BLaER1 treated with 17β-estradiol and CSF1 and Interleukin-3, amounts not matched to agents 10 nM and 100 nM (cell line): ENCODE results near the gene DFFB.
A peak's percentile ranks its signal among the peaks of the same experiment; 100 is the strongest.

Source experiments
- H3K27ac ChIP-seq, 11 experiments: shearing (Covaris generic); formaldehyde crosslinking; 2 replicates each; pipeline ENCODE4 v1.8.1; 2022
- H3K27me3 ChIP-seq, 11 experiments: shearing (Covaris generic); formaldehyde crosslinking; 2 replicates each; pipeline ENCODE4 v1.8.1; 2022
- H3K36me3 ChIP-seq, 11 experiments: shearing (Covaris generic); formaldehyde crosslinking; 2 replicates each; pipeline ENCODE4 v1.8.1; 2022
- H3K4me1 ChIP-seq, 10 experiments: shearing (Covaris generic); formaldehyde crosslinking; 2 replicates each; pipeline ENCODE4 v1.8.1; 2022
- H3K4me2 ChIP-seq, 11 experiments: shearing (Covaris generic); formaldehyde crosslinking; 2 replicates each; pipeline ENCODE4 v1.8.1; 2022
- H3K4me3 ChIP-seq, 10 experiments: shearing (Covaris generic); formaldehyde crosslinking; 2 replicates each; pipeline ENCODE4 v1.8.1; 2022
- H3K9ac ChIP-seq, 11 experiments: shearing (Covaris generic); formaldehyde crosslinking; 2 replicates each; pipeline ENCODE4 v1.8.1; 2022
- H3K9me3 ChIP-seq, 11 experiments: shearing (Covaris generic); formaldehyde crosslinking; replicated peaks in 1 of 11; 2 replicates each; pipeline ENCODE4 v1.8.1; 2022
- H4K20me1 ChIP-seq, 11 experiments: shearing (Covaris generic); formaldehyde crosslinking; 2 replicates each; pipeline ENCODE4 v1.8.1; 2022
- Cebpa-rat ChIP-seq, 11 experiments: shearing (Covaris generic); IDR thresholded peaks; 2 replicates each; pipeline ENCODE4 v1.8.1; 2022

Gene DFFB

GRCh38 chr1:3869751-3870301, 12.6 kb downstream of the DFFB start:
- peaks cover 0 to 57% (median 21%) of the 10 kb centered on the region in 11 experiments; a peak in 13 of 22 replicates for H4K20me1 ChIP-seq
- TF ChIP-seq Cebpa-rat (IDR thresholded peaks at IDR 0.05): no peak
- peak overlapping the region in 4 of 11 experiments; percentile 21 to 44 (median 28); a peak in 2 of 22 replicates for H3K9ac ChIP-seq
- H3K9me3 ChIP-seq: peaks cover 0 to 5% (median 0%) of the 10 kb centered on the region in 11 experiments; a peak in 1 of 22 replicates
- H3K4me2 ChIP-seq: peak overlapping the region in 10 of 11 experiments; percentile 17 to 79 (median 64); a peak in 19 of 22 replicates
- H3K36me3 ChIP-seq: peaks cover 39 to 85% (median 71%) of the 10 kb centered on the region in 11 experiments
- no peak overlapping the region for H3K4me3 ChIP-seq
- H3K27me3 ChIP-seq: no peaks in the 10 kb centered on the region
- 0 out of 22 replicates have a peak overlapping the region, but pooled peaks of 1 of the 11 experiments have one; percentile 15 for H3K27ac ChIP-seq
- peaks cover 8 to 33% (median 17%) of the 10 kb centered on the region in 10 experiments for H3K4me1 ChIP-seq

- Histone ChIP-seq H4K20me1 (peaks cover 0 to 44% (median 12%) of the 10 kb centered on the region in 11 experiments; a peak in 11 of 22 replicates), H3K27ac (no peak overlapping the region), H3K9ac (no peak overlapping the region), H3K36me3 (peaks cover 45 to 91% (median 82%) of the 10 kb centered on the region in 11 experiments), H3K27me3 (no peaks in the 10 kb centered on the region), H3K4me2 (no peak overlapping the region), H3K4me1 (peaks cover 0 to 24% (median 17%) of the 10 kb centered on the region in 10 experiments; a peak in 18 of 20 replicates), H3K4me3 (no peak overlapping the region), H3K9me3 (peaks cover 0 to 5% (median 0%) of the 10 kb centered on the region in 11 experiments; a peak in 1 of 22 replicates)
- TF ChIP-seq Cebpa-rat (IDR thresholded peaks at IDR 0.05): no peak
Observed at GRCh38 chr1:3871451-3871805, 14.2 kb downstream of the DFFB start.

GRCh38 chr1:3872546-3872945, 15.3 kb downstream of the DFFB start:
- Histone ChIP-seq H3K27me3 (no peaks in the 10 kb centered on the region), H3K27ac (no peak overlapping the region), H3K9ac (no peak overlapping the region), H4K20me1 (peaks cover 0 to 48% (median 12%) of the 10 kb centered on the region in 11 experiments; a peak in 10 of 22 replicates), H3K4me2 (no peak overlapping the region), H3K9me3 (peaks cover 0 to 5% (median 0%) of the 10 kb centered on the region in 11 experiments; a peak in 1 of 22 replicates), H3K4me3 (no peak overlapping the region), H3K4me1 (peaks cover 0 to 24% (median 17%) of the 10 kb centered on the region in 10 experiments; a peak in 18 of 20 replicates), H3K36me3 (peaks cover 45 to 96% (median 83%) of the 10 kb centered on the region in 11 experiments)
- no peak for TF ChIP-seq Cebpa-rat (IDR thresholded peaks at IDR 0.05)

- no peak overlapping the region for H3K4me3 ChIP-seq
- H4K20me1 ChIP-seq: peaks cover 0 to 31% (median 6%) of the 10 kb centered on the region in 11 experiments; a peak in 10 of 22 replicates
- no peak overlapping the region for H3K27ac ChIP-seq
- H3K36me3 ChIP-seq: peaks cover 51 to 97% (median 88%) of the 10 kb centered on the region in 11 experiments
- TF ChIP-seq Cebpa-rat (IDR thresholded peaks at IDR 0.05): no peak
- H3K27me3 ChIP-seq: no peaks in the 10 kb centered on the region
- H3K9me3 ChIP-seq: peaks cover 10 to 17% (median 13%) of the 10 kb centered on the region in 11 experiments
- no peak overlapping the region for H3K4me2 ChIP-seq
- H3K4me1 ChIP-seq: peaks cover 0 to 15% (median 8%) of the 10 kb centered on the region in 10 experiments; a peak in 18 of 20 replicates
- no peak overlapping the region for H3K9ac ChIP-seq
Observed at GRCh38 chr1:3874736-3875135, 17.5 kb downstream of the DFFB start.

GRCh38 chr1:3876716-3877115, 19.4 kb downstream of the DFFB start:
- TF ChIP-seq Cebpa-rat (IDR thresholded peaks at IDR 0.05): no peak
- Histone ChIP-seq H3K27me3 (no peaks in the 10 kb centered on the region), H3K4me3 (no peak overlapping the region), H3K36me3 (peaks cover 57 to 97% (median 82%) of the 10 kb centered on the region in 11 experiments), H3K4me1 (peaks cover 4 to 15% (median 12%) of the 10 kb centered on the region in 10 experiments; a peak in 18 of 20 replicates), H3K4me2 (no peak overlapping the region), H3K9me3 (peaks cover 10 to 20% (median 13%) of the 10 kb centered on the region in 11 experiments), H3K27ac (no peak overlapping the region), H4K20me1 (peaks cover 0 to 31% (median 0%) of the 10 kb centered on the region in 11 experiments; a peak in 5 of 22 replicates), H3K9ac (no peak overlapping the region)

- Histone ChIP-seq H3K9me3 (peaks cover 10 to 20% (median 13%) of the 10 kb centered on the region in 11 experiments), H3K27me3 (no peaks in the 10 kb centered on the region), H4K20me1 (peaks cover 0 to 24% (median 0%) of the 10 kb centered on the region in 11 experiments; a peak in 5 of 22 replicates), H3K4me3 (no peak overlapping the region), H3K4me2 (no peak overlapping the region), H3K4me1 (peaks cover 4 to 15% (median 12%) of the 10 kb centered on the region in 10 experiments; a peak in 18 of 20 replicates), H3K9ac (no peak overlapping the region), H3K27ac (no peak overlapping the region), H3K36me3 (peaks cover 49 to 86% (median 68%) of the 10 kb centered on the region in 11 experiments)
- TF ChIP-seq Cebpa-rat (IDR thresholded peaks at IDR 0.05): no peak
Observed at GRCh38 chr1:3879099-3879498, 21.8 kb downstream of the DFFB start.

- H3K27ac ChIP-seq: peak overlapping the region in 3 of 11 experiments; percentile 15 to 55 (median 54); a peak in 4 of 22 replicates
- TF ChIP-seq Cebpa-rat (IDR thresholded peaks at IDR 0.05): no peak
- no peaks in the 10 kb centered on the region for H3K27me3 ChIP-seq
- H3K4me2 ChIP-seq: no peak overlapping the region
- no peak overlapping the region; a peak in 1 of 22 replicates for H3K9ac ChIP-seq
- H3K4me3 ChIP-seq: no peak overlapping the region
- peaks cover 10 to 20% (median 13%) of the 10 kb centered on the region in 11 experiments for H3K9me3 ChIP-seq
- peaks cover 4 to 15% (median 12%) of the 10 kb centered on the region in 10 experiments; a peak in 18 of 20 replicates for H3K4me1 ChIP-seq
- H3K36me3 ChIP-seq: peaks cover 51 to 88% (median 72%) of the 10 kb centered on the region in 11 experiments
- peaks cover 0 to 30% (median 0%) of the 10 kb centered on the region in 11 experiments; a peak in 6 of 22 replicates for H4K20me1 ChIP-seq
Observed at GRCh38 chr1:3879787-3880428, 22.6 kb downstream of the DFFB start.

- peaks cover 0 to 37% (median 2%) of the 10 kb centered on the region in 11 experiments; a peak in 8 of 22 replicates for H4K20me1 ChIP-seq
- no peak overlapping the region for H3K4me3 ChIP-seq
- TF ChIP-seq Cebpa-rat (IDR thresholded peaks at IDR 0.05): no peak
- no peaks in the 10 kb centered on the region for H3K27me3 ChIP-seq
- H3K4me1 ChIP-seq: peaks cover 4 to 15% (median 12%) of the 10 kb centered on the region in 10 experiments; a peak in 18 of 20 replicates
- peak overlapping the region in 7 of 11 experiments; percentile 15 to 55 (median 29); a peak in 11 of 22 replicates for H3K27ac ChIP-seq
- peak overlapping the region; percentile 5 to 59 (median 42); a peak in 19 of 22 replicates for H3K4me2 ChIP-seq
- peak overlapping the region in 4 of 11 experiments; percentile 14 to 44 (median 24); a peak in 4 of 22 replicates for H3K9ac ChIP-seq
- H3K9me3 ChIP-seq: peaks cover 10 to 20% (median 13%) of the 10 kb centered on the region in 11 experiments
- H3K36me3 ChIP-seq: peaks cover 50 to 86% (median 70%) of the 10 kb centered on the region in 11 experiments
Observed at GRCh38 chr1:3880429-3881192, 23.3 kb downstream of the DFFB start.
